ENCODE results near the gene LZTS2. TPM values are rescaled to one million over a fixed set of nuclear protein-coding genes. Genes with fewer than 3 reads are reported as not detected.
"Not testable (repeated sequence)": the region's sequence is repeated elsewhere in the genome, so short reads cannot be mapped to it uniquely, and the experiment has no call there.

LZTS2 gene
- total RNA-seq, 1 donor from 2014 or later: 56.0 TPM

GRCh38 chr10:101031128-101031795, 31.7 kb downstream of the LZTS2 start, which contains the start of the genes PDZD7 and SFXN3:
PDZD7 (minus strand) TSS chr10:101031129; CDS start chr10:101030219, 910 bp downstream.
SFXN3 (plus strand) TSS chr10:101031234; CDS start chr10:101034695, 3,461 bp downstream.
- peak; percentile 77 for DNase-seq (ENCODE audit: low read depth, low spot score)

GRCh38 chr10:101031796-101032636, 32.4 kb downstream of the LZTS2 start:
- no peak for DNase-seq (ENCODE audit: low read depth, low spot score)

DNA sequence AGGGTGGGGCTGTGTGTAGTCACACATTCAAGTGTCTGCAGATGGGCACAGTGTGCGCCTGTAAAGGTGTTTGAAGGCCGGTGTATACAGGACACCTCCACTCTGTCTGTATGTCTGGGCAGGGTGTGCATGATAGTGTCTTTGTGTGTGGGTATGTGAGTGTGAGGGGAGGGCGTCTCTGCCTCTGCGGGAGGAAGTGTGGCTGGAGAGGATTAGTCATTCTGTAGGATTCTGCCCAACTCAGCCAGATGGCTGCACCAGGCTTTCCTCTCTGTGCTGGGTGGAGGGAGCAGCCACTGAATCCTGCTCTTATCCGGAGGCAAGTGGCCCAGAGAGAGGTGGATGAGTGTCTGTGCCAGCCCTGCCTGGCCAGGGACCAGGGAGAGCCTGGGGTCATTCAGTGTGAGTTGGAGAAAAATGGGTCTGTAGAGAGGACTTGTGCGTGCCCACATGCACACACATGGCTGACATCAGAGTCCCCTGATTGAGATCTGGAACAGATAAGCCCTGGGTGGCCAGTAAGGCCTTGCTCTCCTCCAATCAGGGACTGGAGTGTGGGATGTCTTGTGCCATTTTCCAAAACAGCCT, 33.1 kb downstream of the LZTS2 start:
- peak; percentile 80 for DNase-seq (ENCODE audit: low read depth, low spot score)

GRCh38 chr10:101033276-101033675, 33.7 kb downstream of the LZTS2 start:
- DNase-seq (ENCODE audit: low read depth, low spot score): no peak

- DNase-seq (ENCODE audit: low read depth, low spot score): not testable (repeated sequence)
Observed at GRCh38 chr10:101034404-101034803, 34.8 kb downstream of the LZTS2 start.

- DNase-seq (ENCODE audit: low read depth, low spot score): no peak
Observed at GRCh38 chr10:101035314-101035713, 35.7 kb downstream of the LZTS2 start.

- no peak for DNase-seq (ENCODE audit: low read depth, low spot score)
Observed at GRCh38 chr10:101035916-101036702, 36.5 kb downstream of the LZTS2 start.

GRCh38 chr10:101036726-101037125, 37.1 kb downstream of the LZTS2 start:
- no peak for DNase-seq (ENCODE audit: low read depth, low spot score)

GRCh38 chr10:101038484-101038883, 38.9 kb downstream of the LZTS2 start:
- DNase-seq (ENCODE audit: low read depth, low spot score): no peak

DNA sequence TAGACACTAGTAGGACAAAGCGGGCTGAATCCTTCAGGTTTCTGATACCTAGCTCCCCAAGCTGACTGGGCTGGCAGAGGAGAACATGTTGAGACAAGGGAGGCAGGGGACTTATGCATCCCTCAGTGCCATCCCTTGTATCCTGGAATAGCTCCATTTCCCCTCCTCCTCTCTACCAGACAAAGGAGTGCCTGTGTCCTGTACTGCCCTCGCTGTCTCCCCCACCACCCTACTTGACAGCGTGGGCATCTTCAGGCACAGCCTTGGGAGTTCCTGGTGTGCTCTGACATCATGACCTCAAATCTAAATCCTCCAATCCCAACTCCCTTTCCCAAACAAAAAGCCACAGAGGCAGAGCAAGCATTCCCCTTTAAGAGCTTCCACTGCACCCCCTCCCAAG, 40.5 kb downstream of the LZTS2 start:
- DNase-seq (ENCODE audit: low read depth, low spot score): no peak

- no peak for DNase-seq (ENCODE audit: low read depth, low spot score)
Observed at GRCh38 chr10:101040851-101041250, 41.2 kb downstream of the LZTS2 start.

- DNase-seq (ENCODE audit: low read depth, low spot score): peak; percentile 75
Observed at GRCh38 chr10:101041252-101041761, 41.7 kb downstream of the LZTS2 start.

DNA sequence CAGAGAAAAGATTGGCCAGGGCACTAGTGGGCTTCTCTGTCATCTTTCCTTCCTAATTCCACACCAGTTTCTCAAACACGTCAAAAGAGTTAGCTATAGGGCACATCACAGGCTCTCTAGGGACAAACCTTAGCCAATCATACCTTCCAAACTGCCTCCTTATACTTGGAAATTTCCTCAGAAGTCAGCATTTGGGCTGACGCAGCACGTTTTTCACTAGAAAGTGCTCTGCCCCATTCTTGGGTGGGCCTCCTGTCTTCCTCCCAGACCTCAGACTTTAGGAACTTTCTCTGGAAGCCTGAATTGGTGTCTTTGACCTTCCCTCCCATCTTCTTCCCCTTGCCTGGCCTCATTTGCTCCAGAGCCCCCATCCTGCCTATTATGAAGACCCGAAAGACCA, 42.5 kb downstream of the LZTS2 start:
- no peak for DNase-seq (ENCODE audit: low read depth, low spot score)

- peak; percentile 92 for DNase-seq (ENCODE audit: low read depth, low spot score)
Observed at GRCh38 chr10:101042667-101043362, 43.2 kb downstream of the LZTS2 start.

DNA sequence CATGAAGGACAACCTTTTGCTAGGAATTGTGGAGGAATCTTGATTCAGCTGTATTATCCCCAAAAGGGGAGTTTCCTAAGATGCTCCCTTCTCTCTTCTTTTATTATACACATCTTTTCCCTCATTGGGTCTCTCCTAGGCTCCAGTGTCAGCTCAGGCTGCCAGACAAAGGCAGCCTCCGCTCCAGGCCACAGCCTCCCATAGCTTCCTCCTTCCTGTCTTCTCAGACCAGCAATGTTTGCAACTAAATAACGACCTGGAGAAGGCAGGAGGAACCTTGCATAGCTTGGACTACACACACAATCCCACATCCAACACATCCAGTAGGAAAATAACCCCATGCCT, 43.7 kb downstream of the LZTS2 start:
- no peak for DNase-seq (ENCODE audit: low read depth, low spot score)

- DNase-seq (ENCODE audit: low read depth, low spot score): no peak
Observed at GRCh38 chr10:101044117-101044516, 44.5 kb downstream of the LZTS2 start.

GRCh38 chr10:101046332-101047238, 47.0 kb downstream of the LZTS2 start:
- no peak for DNase-seq (ENCODE audit: low read depth, low spot score)

GRCh38 chr10:101047268-101047667, 47.7 kb downstream of the LZTS2 start:
- no peak for DNase-seq (ENCODE audit: low read depth, low spot score)

All from pulmonary artery endothelial cell (primary cell).